IPS-18a (cell line): ENCODE measurements around the gene E2F8.

Source experiments
- H3K27ac ChIP-seq: one replicate; pipeline ENCODE4 v1.5.1; 2013; ENCODE audit warnings: low read length
- H3K27me3 ChIP-seq: one replicate; pipeline ENCODE4 v1.6.1; 2013; ENCODE audit warnings: mild to moderate bottlenecking, low read length; ENCODE audit not compliant: control insufficient read depth, insufficient read depth
- H3K36me3 ChIP-seq: one replicate; pipeline ENCODE4 v1.6.1; 2013; ENCODE audit warnings: low read depth, low read length; ENCODE audit not compliant: control insufficient read depth
- H3K4me1 ChIP-seq: one replicate; pipeline ENCODE4 v1.6.1; 2013; ENCODE audit warnings: low read depth, low read length; ENCODE audit not compliant: control insufficient read depth
- H3K4me3 ChIP-seq: one replicate; pipeline ENCODE4 v1.5.1; 2013; ENCODE audit warnings: low read length
- H3K9ac ChIP-seq: one replicate; pipeline ENCODE4 v1.6.1; 2013; ENCODE audit warnings: mild to moderate bottlenecking, low read length, moderate library complexity
- H3K9me3 ChIP-seq: one replicate; pipeline ENCODE4 v1.6.1; 2013; ENCODE audit warnings: low read depth, low read length; ENCODE audit not compliant: control insufficient read depth

E2F8 gene

DNA sequence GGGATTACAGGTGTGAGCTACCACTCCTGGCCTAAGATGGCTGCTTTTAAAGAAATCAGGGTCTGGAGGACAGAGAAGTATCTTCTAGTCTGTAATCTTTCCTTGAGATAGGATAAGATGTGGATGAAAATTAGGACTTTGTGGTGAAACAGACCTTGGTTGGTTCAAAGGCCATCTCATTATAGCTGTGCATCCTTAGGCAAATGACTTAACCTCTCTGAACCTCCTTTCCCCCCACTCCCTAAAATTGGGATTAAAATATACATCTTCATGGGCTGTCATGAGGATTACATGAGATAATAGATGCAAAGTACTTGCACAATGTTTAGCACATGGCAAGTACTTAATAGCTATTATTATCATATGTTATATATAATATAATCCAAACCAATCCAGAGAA lies 10.8 kb upstream of the E2F8 start:
- H3K27ac ChIP-seq, result no peak overlapping the region
- no peaks in the 10 kb centered on the region for H3K36me3 ChIP-seq
- H3K4me1 ChIP-seq, result no peaks in the 10 kb centered on the region
- no peaks in the 10 kb centered on the region for H3K9me3 ChIP-seq
- no peak overlapping the region for H3K9ac ChIP-seq
- no peak overlapping the region for H3K4me3 ChIP-seq
- H3K27me3 ChIP-seq, result no peaks in the 10 kb centered on the region

DNA sequence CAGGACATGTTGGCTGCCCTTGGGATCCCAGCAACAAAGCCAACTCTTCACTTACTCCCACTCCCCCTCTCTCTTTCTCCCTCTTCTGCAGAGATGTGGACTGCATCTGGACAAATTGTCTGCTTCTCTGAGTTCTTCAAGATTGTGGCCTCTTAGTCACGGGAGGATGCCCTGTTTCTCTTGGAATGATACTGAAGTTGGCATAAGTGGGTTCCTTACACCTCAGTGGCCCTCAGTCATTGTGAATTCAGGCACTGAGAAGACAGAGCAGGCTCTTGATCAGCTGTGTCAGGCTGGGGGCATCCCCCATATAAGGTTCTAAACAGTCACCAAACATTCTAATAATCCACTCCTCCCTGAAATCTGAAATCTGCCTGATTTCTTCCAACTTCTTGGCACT lies 6.1 kb upstream of the E2F8 start:
- Histone ChIP-seq H3K36me3 (no peaks in the 10 kb centered on the region), H3K9ac (no peak overlapping the region), H3K9me3 (no peaks in the 10 kb centered on the region), H3K27ac (no peak overlapping the region), H3K4me3 (no peak overlapping the region), H3K4me1 (peaks cover 3% of the 10 kb centered on the region), H3K27me3 (peaks cover 30% of the 10 kb centered on the region)

DNA sequence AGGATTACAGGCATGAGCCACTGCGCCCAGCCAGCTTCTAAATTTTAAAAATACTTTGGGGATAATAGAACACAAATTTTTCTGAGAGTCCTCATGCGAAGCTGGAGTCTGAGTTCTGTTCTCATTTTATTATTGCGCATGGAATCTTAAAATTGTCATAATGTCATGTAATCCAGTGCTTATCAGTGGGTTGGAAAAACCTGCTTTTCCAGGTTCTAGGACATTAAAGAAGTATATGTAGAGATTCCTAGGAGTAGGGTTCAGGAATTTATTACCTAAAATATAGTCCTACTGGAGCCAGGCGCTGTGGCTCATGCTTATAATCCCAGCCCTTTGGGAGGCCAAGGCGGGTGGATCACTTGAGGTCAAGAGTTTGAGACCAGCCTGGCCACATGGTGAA lies 4.6 kb upstream of the E2F8 start:
- Histone ChIP-seq H3K27me3 (peaks cover 31% of the 10 kb centered on the region), H3K36me3 (no peaks in the 10 kb centered on the region), H3K9me3 (no peaks in the 10 kb centered on the region), H3K9ac (no peak overlapping the region), H3K4me1 (peaks cover 3% of the 10 kb centered on the region), H3K4me3 (no peak overlapping the region), H3K27ac (no peak overlapping the region)

DNA sequence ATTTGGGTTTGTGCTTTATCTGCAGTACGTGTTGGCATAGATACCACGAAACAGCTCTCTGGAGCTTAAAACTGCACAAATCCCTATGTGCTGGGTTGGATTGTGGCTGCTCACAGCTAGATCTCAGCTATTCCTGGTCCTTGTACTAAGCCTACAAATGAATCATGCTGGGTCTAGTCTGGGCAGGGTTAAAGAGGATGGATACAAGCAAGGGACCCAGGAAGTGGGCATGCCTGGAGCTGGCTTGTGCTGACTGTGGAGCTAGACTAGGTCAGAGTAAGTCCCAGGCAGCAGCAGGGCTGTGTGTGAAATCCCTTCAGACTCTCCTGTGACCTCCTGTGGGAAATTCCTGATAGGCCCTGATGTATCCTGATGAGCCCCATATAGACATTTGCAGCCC lies 3.9 kb upstream of the E2F8 start:
- peaks cover 31% of the 10 kb centered on the region for H3K27me3 ChIP-seq
- H3K4me1 ChIP-seq, result peaks cover 3% of the 10 kb centered on the region
- no peak overlapping the region for H3K27ac ChIP-seq
- no peak overlapping the region for H3K9ac ChIP-seq
- no peaks in the 10 kb centered on the region for H3K36me3 ChIP-seq
- H3K4me3 ChIP-seq, result no peak overlapping the region
- no peaks in the 10 kb centered on the region for H3K9me3 ChIP-seq

DNA sequence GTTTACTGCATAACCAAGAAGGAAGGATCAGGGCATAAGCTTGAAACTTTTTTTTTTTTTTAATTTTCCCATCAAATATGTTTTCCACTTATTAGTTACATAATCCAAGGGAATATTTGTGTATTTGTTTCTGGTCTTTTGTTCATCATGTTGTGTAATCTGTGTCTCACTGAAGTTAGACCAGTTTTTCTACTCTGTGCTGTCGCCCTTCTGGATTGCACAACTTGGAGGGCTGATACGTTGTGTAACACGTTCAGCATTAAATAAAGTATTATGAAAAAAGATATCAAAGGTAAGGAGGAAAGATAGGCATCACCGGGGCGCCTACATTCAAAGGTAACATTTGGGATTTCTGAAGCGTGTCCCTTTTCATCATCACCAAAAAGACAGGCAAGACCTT lies 3.3 kb upstream of the E2F8 start:
- H3K4me1 ChIP-seq, result peaks cover 3% of the 10 kb centered on the region
- H3K27me3 ChIP-seq, result peaks cover 31% of the 10 kb centered on the region
- H3K9me3 ChIP-seq, result no peaks in the 10 kb centered on the region
- peaks cover under 1% of the 10 kb centered on the region for H3K36me3 ChIP-seq
- H3K9ac ChIP-seq, result no peak overlapping the region
- H3K4me3 ChIP-seq, result no peak overlapping the region
- H3K27ac ChIP-seq, result no peak overlapping the region

DNA sequence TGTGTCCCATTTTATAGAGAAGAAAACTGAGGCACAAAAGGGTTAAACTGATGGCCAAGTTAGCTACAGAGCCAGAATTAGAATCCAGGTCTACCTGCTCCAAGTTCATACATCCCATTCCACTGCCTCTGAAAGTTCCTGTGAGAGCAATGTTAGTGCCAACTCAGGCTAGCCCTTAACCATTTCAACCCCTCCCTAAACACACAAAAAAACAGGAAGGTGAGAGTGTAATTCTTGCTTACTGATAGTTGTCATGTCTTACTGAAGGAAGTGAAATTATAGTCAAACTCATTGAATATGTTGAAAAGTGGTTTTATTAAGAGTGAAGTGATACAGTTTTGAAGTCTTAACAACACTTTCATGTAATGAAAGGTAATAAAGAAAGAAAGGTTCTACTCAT lies 2.9 kb upstream of the E2F8 start:
- peaks cover 3% of the 10 kb centered on the region for H3K4me1 ChIP-seq
- no peaks in the 10 kb centered on the region for H3K9me3 ChIP-seq
- H3K4me3 ChIP-seq, result no peak overlapping the region
- H3K27ac ChIP-seq, result no peak overlapping the region
- peaks cover 31% of the 10 kb centered on the region for H3K27me3 ChIP-seq
- H3K36me3 ChIP-seq, result peaks cover 3% of the 10 kb centered on the region
- no peak overlapping the region for H3K9ac ChIP-seq

DNA sequence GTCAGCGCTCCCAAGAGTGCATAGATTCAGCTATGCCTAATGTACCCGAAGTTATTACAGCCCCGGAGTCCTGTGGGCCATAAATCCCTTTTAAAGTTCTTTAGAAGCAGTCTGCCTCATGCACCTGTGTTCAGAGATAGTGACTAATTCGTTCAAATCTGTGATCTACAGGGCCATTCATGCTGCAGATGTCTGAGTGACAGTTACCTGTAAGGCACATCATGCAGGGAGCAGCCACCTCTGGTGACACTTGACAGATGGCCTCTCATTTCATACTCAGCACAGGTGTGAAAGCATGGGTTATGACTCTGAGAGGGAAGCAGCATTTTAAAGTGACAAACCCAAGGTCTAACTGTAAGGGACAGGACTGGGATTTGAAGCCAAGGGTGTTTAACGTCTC lies 2.4 kb upstream of the E2F8 start:
- Histone ChIP-seq H3K27me3 (peaks cover 31% of the 10 kb centered on the region), H3K9me3 (no peaks in the 10 kb centered on the region), H3K4me3 (no peak overlapping the region), H3K9ac (no peak overlapping the region), H3K27ac (no peak overlapping the region), H3K36me3 (peaks cover 3% of the 10 kb centered on the region), H3K4me1 (peaks cover 3% of the 10 kb centered on the region)

DNA sequence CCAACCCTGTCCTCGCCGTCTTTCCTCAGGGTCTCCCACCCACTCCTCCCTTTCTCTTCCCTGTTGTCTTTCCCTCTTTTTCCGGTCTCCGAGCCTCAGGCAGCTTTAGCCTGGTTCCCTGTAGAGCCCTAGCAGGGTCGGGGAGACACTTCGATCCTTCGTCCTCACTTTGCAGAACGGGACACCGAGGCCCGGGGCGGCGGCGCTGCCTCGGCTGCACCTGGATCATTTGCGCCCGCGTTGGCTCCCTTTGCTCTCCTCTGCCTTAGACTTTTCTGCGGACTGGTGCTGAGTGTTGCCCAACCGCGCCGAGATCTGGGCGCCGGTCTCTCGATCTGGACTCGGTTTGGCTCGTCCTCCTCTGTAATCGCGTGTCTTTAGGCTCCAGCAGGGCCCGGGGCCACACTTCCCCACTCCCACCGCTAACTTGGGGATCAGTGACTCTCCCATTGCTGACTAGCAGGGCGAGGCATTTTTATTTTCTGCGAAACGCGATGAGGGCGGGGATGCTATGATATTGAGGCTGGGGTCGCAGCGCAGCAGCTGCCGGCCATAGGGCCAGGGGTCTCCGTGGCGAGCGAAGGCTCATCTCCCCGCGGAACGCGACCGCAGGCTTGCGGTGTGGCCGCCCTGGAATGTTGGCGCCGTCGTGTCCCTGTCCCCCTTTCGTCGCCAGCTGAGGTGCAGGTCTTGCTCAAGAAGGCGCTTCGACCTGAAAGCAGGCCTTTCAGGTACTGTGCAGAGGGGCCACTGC lies 1.6 kb upstream of the E2F8 start:
- H3K4me1 ChIP-seq, result peaks cover 3% of the 10 kb centered on the region
- H3K9me3 ChIP-seq, result no peaks in the 10 kb centered on the region
- H3K36me3 ChIP-seq, result peaks cover 9% of the 10 kb centered on the region
- H3K9ac ChIP-seq, result peak overlapping the region; percentile 57
- peak overlapping the region; percentile 93 for H3K4me3 ChIP-seq
- peaks cover 31% of the 10 kb centered on the region for H3K27me3 ChIP-seq
- no peak overlapping the region for H3K27ac ChIP-seq

DNA sequence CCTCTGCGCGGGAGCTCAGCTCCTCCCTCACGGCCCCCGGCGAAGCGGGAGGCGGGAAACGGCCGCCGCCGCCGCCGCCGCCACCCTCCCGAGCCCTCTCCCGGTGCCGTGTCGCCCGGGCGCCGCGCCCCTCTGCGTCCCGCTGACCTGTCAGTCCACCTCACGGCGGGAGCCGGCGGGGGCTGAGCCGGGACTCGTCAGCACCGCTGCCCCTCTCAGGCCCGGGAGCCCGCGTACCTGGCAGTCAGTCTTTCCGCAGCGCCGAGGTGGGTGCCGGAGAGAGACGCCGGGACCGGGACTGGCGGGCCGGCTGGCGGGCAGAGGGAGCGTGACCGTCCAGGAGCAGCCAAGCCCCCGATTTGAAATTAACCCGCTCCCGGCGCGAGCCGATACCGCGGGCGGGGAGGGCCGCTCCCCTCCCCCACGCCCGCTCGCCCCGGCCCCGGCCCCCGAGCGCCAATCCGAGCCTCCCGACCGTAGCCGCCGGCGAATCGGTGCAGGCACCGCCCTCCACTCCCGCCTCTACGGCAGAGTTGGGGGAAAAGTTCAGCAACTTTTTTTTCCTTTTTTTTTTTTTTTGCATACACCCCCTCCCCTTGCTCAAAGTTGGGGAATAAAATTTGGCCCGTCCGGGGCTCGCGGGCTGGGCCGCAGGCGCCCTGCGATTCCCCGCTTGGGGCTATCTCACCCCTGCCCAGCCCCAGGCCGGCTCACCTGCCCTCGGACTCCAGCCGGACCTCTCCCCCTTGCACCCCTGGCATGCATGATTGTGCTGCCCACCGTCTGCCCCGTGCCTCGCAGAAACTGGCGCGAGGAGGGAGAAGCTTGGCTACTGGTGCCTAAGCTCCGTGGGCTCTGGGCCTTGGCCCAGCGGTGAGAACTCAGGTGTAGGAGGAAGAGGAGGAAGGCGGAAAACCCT lies 774 bp upstream of the E2F8 start:
- Histone ChIP-seq H3K36me3 (peaks cover 17% of the 10 kb centered on the region), H3K4me1 (peaks cover 3% of the 10 kb centered on the region), H3K9me3 (no peaks in the 10 kb centered on the region), H3K4me3 (peak overlapping the region; percentile 93), H3K27me3 (peaks cover 31% of the 10 kb centered on the region), H3K27ac (no peak overlapping the region), H3K9ac (peak overlapping the region; percentile 57)

DNA sequence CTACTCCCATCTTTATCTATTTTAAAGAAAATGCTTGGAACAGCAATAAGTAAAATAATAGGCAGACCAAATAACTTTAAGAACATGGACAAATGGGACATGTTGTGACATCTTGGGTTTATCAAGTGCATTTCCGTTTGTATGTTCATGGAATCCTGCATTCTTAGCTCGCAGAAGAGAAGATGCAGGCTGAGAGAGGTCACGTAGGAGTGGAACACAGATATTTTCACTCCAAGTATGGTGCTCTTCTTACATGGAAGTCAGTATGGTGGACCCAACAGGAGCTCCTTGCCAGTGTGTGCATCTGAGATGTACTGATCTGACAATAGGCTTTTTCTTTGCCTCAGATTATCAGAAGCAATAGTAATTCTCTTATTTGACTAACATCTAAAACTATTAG lies 1.7 kb downstream of the E2F8 start:
- Histone ChIP-seq H3K9ac (no peak overlapping the region), H3K36me3 (peaks cover 34% of the 10 kb centered on the region), H3K4me1 (peaks cover 3% of the 10 kb centered on the region), H3K9me3 (no peaks in the 10 kb centered on the region), H3K4me3 (no peak overlapping the region), H3K27me3 (peaks cover 23% of the 10 kb centered on the region), H3K27ac (no peak overlapping the region)

DNA sequence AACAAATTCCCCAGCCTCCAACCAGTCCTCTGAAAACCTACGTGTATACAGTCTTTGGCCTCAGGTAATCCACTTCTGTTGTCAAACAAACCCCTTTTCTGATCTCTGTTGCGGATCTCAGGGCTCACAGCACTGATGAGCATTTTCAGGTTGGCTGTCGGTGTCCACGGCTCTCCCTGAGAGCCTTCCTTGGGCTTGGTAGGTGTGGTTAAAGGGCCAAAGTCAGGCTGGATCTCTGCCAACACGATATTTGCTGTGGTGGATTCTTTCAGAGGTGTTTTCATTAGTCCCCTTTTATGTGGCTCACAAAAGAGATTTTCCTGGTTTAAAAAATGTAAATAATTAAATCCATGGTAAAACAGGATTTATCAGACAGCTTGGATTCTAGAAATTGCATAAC lies 2.9 kb downstream of the E2F8 start:
- Histone ChIP-seq H3K9ac (no peak overlapping the region), H3K9me3 (no peaks in the 10 kb centered on the region), H3K27me3 (peaks cover 11% of the 10 kb centered on the region), H3K4me3 (no peak overlapping the region), H3K4me1 (peaks cover 3% of the 10 kb centered on the region), H3K36me3 (peaks cover 38% of the 10 kb centered on the region), H3K27ac (no peak overlapping the region)
